Mucosa of descending colon (tissue), 3 donors: Measurements from ENCODE around the gene NOP53. TPM values are rescaled to one million over a fixed set of nuclear protein-coding genes. Genes with fewer than 3 reads are reported as not detected.
"Not testable (repeated sequence)": the region's sequence is repeated elsewhere in the genome, so short reads cannot be mapped to it uniquely, and the experiment has no call there.

ENCODE experiments used
- ATAC-seq: fragments of 200-7000 bp; cut with Tn5 transposase; one replicate; pipeline ENCODE4 v1.9.1; 2020; ENCODE audit warnings: mild to moderate bottlenecking, moderate library complexity
- DNase-seq, 3 donors: peaks; one replicate each; pipeline ENCODE4 v3.0.0-alpha.2; 2020
- H3K36me3 ChIP-seq: fragments of 200-600 bp; one replicate; pipeline ENCODE4 v1.8.0; 2021; ENCODE audit warnings: low read depth, mild to moderate bottlenecking
- H3K4me1 ChIP-seq: fragments of 200-600 bp; one replicate; pipeline ENCODE4 v1.8.0; 2021; ENCODE audit warnings: low read depth, mild to moderate bottlenecking
- H3K4me3 ChIP-seq: fragments of 200-600 bp; one replicate; pipeline ENCODE4 v1.8.0; 2021; ENCODE audit warnings: mild to moderate bottlenecking
- H3K9me3 ChIP-seq: fragments of 200-600 bp; one replicate; pipeline ENCODE4 v1.8.0; 2021; ENCODE audit warnings: mild to moderate bottlenecking
- intact Hi-C, 2 donors: fragments of 100-400 bp; cut with DNase I in 1 of 2; cut with micrococcal nuclease in 1 of 2; formaldehyde crosslinking; loops; one replicate each; pipeline versions ENCODE4 v1.11.0 to v1.11.1; 2022; cut with DNase I, micrococcal nuclease
- total RNA-seq, 3 donors: library from RNA; stranded (reverse); fragmentation: NEBNext Ultra II Directional in 2 of 3; extraction: Animal tissue kit (Norgen Biotek cat#: 25700) in 2 of 3; gene quantifications; one replicate each; pipeline versions ENCODE4 v1.2.1 to v1.2.4, GENCODE V29; 2021 to 2023
- TF ChIP-seq, protein P1 (sequence below): fragments of 200-600 bp; IDR thresholded peaks from one replicate; pipeline ENCODE4 v1.8.0; 2022; ENCODE audit warnings: antibody characterized with exemption, mild to moderate bottlenecking
- donor health status: DM: no; HTN: no; CAD: no; lungs with moderate emphysema.
- donor health status: DM: no; HTN: no; CAD: no.
- donor health status: DM: no; HTN: yes; CAD: no.

Gene NOP53
- total RNA-seq, 3 donors from 2014 or later: 237 to 391 (median 284) TPM

- DNase-seq (no peak), ATAC-seq (no peak)
- no peaks in the 10 kb centered on the region for H3K9me3 ChIP-seq
- TF ChIP-seq, protein P1, sequence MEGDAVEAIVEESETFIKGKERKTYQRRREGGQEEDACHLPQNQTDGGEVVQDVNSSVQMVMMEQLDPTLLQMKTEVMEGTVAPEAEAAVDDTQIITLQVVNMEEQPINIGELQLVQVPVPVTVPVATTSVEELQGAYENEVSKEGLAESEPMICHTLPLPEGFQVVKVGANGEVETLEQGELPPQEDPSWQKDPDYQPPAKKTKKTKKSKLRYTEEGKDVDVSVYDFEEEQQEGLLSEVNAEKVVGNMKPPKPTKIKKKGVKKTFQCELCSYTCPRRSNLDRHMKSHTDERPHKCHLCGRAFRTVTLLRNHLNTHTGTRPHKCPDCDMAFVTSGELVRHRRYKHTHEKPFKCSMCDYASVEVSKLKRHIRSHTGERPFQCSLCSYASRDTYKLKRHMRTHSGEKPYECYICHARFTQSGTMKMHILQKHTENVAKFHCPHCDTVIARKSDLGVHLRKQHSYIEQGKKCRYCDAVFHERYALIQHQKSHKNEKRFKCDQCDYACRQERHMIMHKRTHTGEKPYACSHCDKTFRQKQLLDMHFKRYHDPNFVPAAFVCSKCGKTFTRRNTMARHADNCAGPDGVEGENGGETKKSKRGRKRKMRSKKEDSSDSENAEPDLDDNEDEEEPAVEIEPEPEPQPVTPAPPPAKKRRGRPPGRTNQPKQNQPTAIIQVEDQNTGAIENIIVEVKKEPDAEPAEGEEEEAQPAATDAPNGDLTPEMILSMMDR: no peak
- no peaks in the 10 kb centered on the region for H3K36me3 ChIP-seq
- peaks cover 12% of the 10 kb centered on the region for H3K4me1 ChIP-seq
- intact Hi-C loops: no loop called here
- no peak overlapping the region for H3K4me3 ChIP-seq
Measured at GRCh38 chr19:47742634-47743033, 2.7 kb upstream of the NOP53 start.

DNA sequence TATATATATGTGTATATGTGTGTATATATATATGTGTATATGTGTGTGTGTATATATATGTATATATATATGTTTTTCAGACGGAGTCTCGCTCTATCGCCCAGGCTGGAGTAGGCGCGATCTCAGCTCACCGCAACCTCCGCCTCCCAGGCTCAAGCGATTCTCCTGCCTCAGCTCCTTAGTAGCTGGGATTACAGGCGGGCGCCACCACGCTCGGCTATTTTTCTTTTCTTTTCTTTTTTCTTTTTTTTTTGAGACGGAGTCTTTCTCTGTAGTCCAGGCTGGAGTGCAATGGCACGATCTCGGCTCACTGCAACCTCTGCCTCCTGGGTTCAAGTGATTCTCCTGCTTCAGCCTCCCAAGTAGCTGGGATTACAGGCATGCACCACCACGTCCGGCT lies 783 bp downstream of the NOP53 start:
- intact Hi-C loops, H3K4me3 ChIP-seq, ATAC-seq, H3K9me3 ChIP-seq, H3K36me3 ChIP-seq, DNase-seq: not testable (repeated sequence)
- H3K4me1 ChIP-seq: peaks cover 12% of the 10 kb centered on the region

- no peaks in the 10 kb centered on the region for H3K9me3 ChIP-seq
- peaks cover 12% of the 10 kb centered on the region for H3K4me1 ChIP-seq
- peaks cover 5% of the 10 kb centered on the region for H3K36me3 ChIP-seq
- DNase-seq: no peak
- intact Hi-C loops: no loop called here
- TF ChIP-seq, protein P1: no peak
- ATAC-seq: no peak
- no peak overlapping the region for H3K4me3 ChIP-seq
Measured at GRCh38 chr19:47749326-47749725, 4.0 kb downstream of the NOP53 start.

DNA sequence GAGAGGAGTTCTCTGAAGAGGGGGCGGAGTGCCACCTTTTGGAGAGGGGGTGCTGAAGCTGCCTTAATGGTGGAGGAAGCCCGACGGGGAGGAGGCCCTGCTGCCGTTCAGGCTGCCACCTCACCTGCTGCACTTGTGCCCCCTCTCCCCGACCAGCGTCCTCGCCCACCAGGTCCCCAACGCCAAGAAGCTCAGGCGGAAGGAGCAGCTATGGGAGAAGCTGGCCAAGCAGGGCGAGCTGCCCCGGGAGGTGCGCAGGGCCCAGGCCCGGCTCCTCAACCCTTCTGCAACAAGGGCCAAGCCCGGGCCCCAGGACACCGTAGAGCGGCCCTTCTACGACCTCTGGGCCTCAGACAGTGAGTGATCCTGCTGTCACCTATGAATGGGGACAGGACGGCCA lies 5.4 kb downstream of the NOP53 start:
- H3K36me3 ChIP-seq: peaks cover 5% of the 10 kb centered on the region
- DNase-seq (no peak), ATAC-seq (no peak)
- H3K4me1 ChIP-seq: peaks cover 12% of the 10 kb centered on the region
- TF ChIP-seq, protein P1: no peak
- no peak overlapping the region for H3K4me3 ChIP-seq
- intact Hi-C loops: no loop called here
- H3K9me3 ChIP-seq: no peaks in the 10 kb centered on the region

GRCh38 chr19:47752440-47753211 lies 7.3 kb downstream of the NOP53 start:
- Histone ChIP-seq H3K4me1 (peaks cover 8% of the 10 kb centered on the region), H3K36me3 (peaks cover 5% of the 10 kb centered on the region), H3K4me3 (no peak overlapping the region), H3K9me3 (no peaks in the 10 kb centered on the region)
- intact Hi-C loops: no loop called here
- no peak for DNase-seq
- TF ChIP-seq, protein P1: no peak
- ATAC-seq: no peak

DNA sequence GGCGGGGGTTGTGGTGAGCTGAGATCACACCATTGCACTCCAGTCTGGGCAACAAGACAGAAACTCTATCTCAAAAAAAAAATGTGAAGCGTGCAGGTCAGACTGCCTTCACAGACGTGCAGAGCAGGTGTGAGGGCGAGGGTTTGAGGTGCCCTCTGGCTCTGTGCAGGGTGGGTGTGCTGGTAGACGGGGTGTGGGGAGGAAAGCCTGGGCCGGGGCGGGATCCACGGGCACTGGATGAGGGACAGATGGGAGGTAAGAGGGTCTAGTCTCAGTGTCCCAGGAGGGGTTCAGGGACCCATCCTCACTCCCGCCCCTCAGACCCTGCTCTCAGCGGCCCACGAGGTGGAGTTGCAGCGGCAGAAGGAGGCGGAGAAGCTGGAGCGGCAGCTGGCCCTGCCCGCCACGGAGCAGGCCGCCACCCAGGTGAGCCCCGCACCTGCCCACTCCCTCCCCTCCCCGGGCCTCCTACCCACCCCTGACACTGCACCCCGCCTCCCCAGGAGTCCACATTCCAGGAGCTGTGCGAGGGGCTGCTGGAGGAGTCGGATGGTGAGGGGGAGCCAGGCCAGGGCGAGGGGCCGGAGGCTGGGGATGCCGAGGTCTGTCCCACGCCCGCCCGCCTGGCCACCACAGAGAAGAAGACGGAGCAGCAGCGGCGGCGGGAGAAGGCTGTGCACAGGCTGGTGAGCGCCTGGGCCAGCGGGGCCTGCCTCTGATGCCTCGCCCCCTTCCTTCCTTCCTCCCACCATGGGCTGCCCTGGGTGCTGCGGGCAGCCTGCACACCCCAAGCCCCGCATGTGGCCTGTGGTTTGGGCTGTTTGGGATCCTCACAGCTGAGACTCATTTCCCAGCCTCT lies 9.1 kb downstream of the NOP53 start:
- intact Hi-C loops: no loop called here
- Histone ChIP-seq H3K36me3 (peaks cover 5% of the 10 kb centered on the region), H3K4me3 (no peak overlapping the region), H3K4me1 (peaks cover 12% of the 10 kb centered on the region), H3K9me3 (no peaks in the 10 kb centered on the region)
- DNase-seq (no peak), ATAC-seq (no peak)
- TF ChIP-seq, protein P1: no peak
